H9 (cell line): Measurements from ENCODE around the gene IFNA21. TPM values are rescaled to one million over a fixed set of nuclear protein-coding genes. Genes with fewer than 3 reads are reported as not detected.

Source experiments
- DNase-seq: peaks from one replicate; pipeline ENCODE4 v3.0.0-alpha.2; 2017
- H2AFZ ChIP-seq: one replicate; pipeline ENCODE4 v1.6.1; 2013; ENCODE audit warnings: mild to moderate bottlenecking, low read length, control low read depth, moderate library complexity
- H2AK5ac ChIP-seq: 2 replicates; pipeline ENCODE4 v1.6.1; 2013; ENCODE audit warnings: low read length, control low read depth, mixed read lengths; ENCODE audit not compliant: insufficient read length
- H2BK120ac ChIP-seq: one replicate; pipeline ENCODE4 v1.6.1; 2013; ENCODE audit warnings: low read depth, mild to moderate bottlenecking, low read length, control low read depth, inconsistent platforms; ENCODE audit not compliant: poor library complexity, severe bottlenecking
- H2BK12ac ChIP-seq: 2 replicates; pipeline ENCODE4 v1.6.1; 2013; ENCODE audit warnings: low read length, control low read depth, mixed read lengths, low read depth; ENCODE audit not compliant: insufficient read length
- H2BK15ac ChIP-seq: 2 replicates; pipeline ENCODE4 v1.6.1; 2013; ENCODE audit warnings: low read depth, low read length, control low read depth
- H2BK20ac ChIP-seq: one replicate; pipeline ENCODE4 v1.6.1; 2013; ENCODE audit warnings: low read depth, mild to moderate bottlenecking, low read length, control low read depth, inconsistent platforms; ENCODE audit not compliant: poor library complexity, severe bottlenecking
- H2BK5ac ChIP-seq: 2 replicates; pipeline ENCODE4 v1.6.1; 2013; ENCODE audit warnings: low read length, control low read depth, mixed read lengths; ENCODE audit not compliant: insufficient read length
- H3K14ac ChIP-seq: 2 replicates; pipeline ENCODE4 v1.6.1; 2013; ENCODE audit warnings: low read length, control low read depth; ENCODE audit not compliant: insufficient read depth
- H3K18ac ChIP-seq: 2 replicates; pipeline ENCODE4 v1.6.1; 2013; ENCODE audit warnings: low read depth, mild to moderate bottlenecking, mixed read lengths, low read length, control low read depth; ENCODE audit not compliant: insufficient read length
- H3K23ac ChIP-seq: 2 replicates; pipeline ENCODE4 v1.6.1; 2013; ENCODE audit warnings: low read length, control low read depth, mixed read lengths, low read depth; ENCODE audit not compliant: insufficient read length
- H3K23me2 ChIP-seq: 2 replicates; pipeline ENCODE4 v1.6.1; 2013; ENCODE audit warnings: low read depth, mild to moderate bottlenecking, mixed read lengths, low read length, control low read depth; ENCODE audit not compliant: insufficient read length, poor library complexity, severe bottlenecking
- H3K27ac ChIP-seq: 2 replicates; pipeline ENCODE4 v1.5.1; 2013; ENCODE audit warnings: low read length, control low read depth, mixed read lengths, low read depth; ENCODE audit not compliant: insufficient read length
- H3K27me3 ChIP-seq: 2 replicates; pipeline ENCODE4 v1.6.1; 2013; ENCODE audit warnings: low read length, control low read depth, inconsistent platforms; ENCODE audit not compliant: insufficient read depth
- H3K4ac ChIP-seq: 2 replicates; pipeline ENCODE4 v1.6.1; 2013; ENCODE audit warnings: low read depth, mild to moderate bottlenecking, control low read depth, inconsistent platforms, low read length, moderate library complexity
- H3K4me1 ChIP-seq: 2 replicates; pipeline ENCODE4 v1.6.1; 2013; ENCODE audit warnings: low read length, control low read depth, inconsistent platforms; ENCODE audit not compliant: insufficient read depth
- H3K4me2 ChIP-seq: 2 replicates; pipeline ENCODE4 v1.6.1; 2013; ENCODE audit warnings: low read length, control low read depth, mixed read lengths; ENCODE audit not compliant: insufficient read length, insufficient read depth
- H3K56ac ChIP-seq: 2 replicates; pipeline ENCODE4 v1.6.1; 2013; ENCODE audit warnings: low read depth, mild to moderate bottlenecking, mixed read lengths, low read length, control low read depth; ENCODE audit not compliant: insufficient read length
- H3K79me1 ChIP-seq: 2 replicates; pipeline ENCODE4 v1.6.1; 2013; ENCODE audit warnings: low read depth, mild to moderate bottlenecking, moderate library complexity, low read length, control low read depth, inconsistent platforms; ENCODE audit not compliant: insufficient read depth, poor library complexity, severe bottlenecking
- H3K79me2 ChIP-seq: 2 replicates; pipeline ENCODE4 v1.6.1; 2013; ENCODE audit warnings: low read length, control low read depth, inconsistent platforms; ENCODE audit not compliant: insufficient read depth
- H3K9ac ChIP-seq: 2 replicates; pipeline ENCODE4 v1.6.1; 2013; ENCODE audit warnings: low read length, control low read depth, mixed read lengths; ENCODE audit not compliant: insufficient read length; ENCODE audit errors: extremely low read depth
- H3K9me3 ChIP-seq: one replicate; pipeline ENCODE4 v1.6.1; 2013; ENCODE audit warnings: low read depth, low read length, inconsistent platforms; ENCODE audit not compliant: control insufficient read depth
- H3T11ph ChIP-seq: one replicate; pipeline ENCODE4 v1.6.1; 2013; ENCODE audit warnings: mild to moderate bottlenecking, low read length, control low read depth, inconsistent platforms
- H4K20me1 ChIP-seq: one replicate; pipeline ENCODE4 v1.6.1; 2013; ENCODE audit not compliant: control insufficient read depth, insufficient read length, insufficient read depth
- H4K5ac ChIP-seq: 2 replicates; pipeline ENCODE4 v1.6.1; 2013; ENCODE audit warnings: low read depth, mild to moderate bottlenecking, mixed read lengths, low read length, control low read depth; ENCODE audit not compliant: insufficient read length
- H4K8ac ChIP-seq: replicated peaks from 2 replicates; pipeline ENCODE4 v1.6.1; 2013; ENCODE audit warnings: low read length, control low read depth, mixed read lengths, low read depth; ENCODE audit not compliant: insufficient read length
- H4K91ac ChIP-seq: 2 replicates; pipeline ENCODE4 v1.6.1; 2013; ENCODE audit warnings: low read depth, mild to moderate bottlenecking, moderate library complexity, mixed read lengths, low read length, control low read depth; ENCODE audit not compliant: insufficient read length
- H3K27ac Mint-ChIP-seq, 3 experiments: 2 replicates in 2 of 3; 3 replicates in 1 of 3; pipeline ENCODE4 v1.8.0; 2020 to 2021; ENCODE audit warnings: mixed read lengths in 3 of 3, mild to moderate bottlenecking in 1 of 3, moderate library complexity in 1 of 3
- H3K27me3 Mint-ChIP-seq: 2 replicates; pipeline ENCODE4 v1.8.0; 2021; ENCODE audit warnings: low read depth, mild to moderate bottlenecking, moderate library complexity, mixed read lengths
- H3K36me3 Mint-ChIP-seq, 3 experiments: 2 replicates in 2 of 3; 3 replicates in 1 of 3; pipeline ENCODE4 v1.8.0; 2020 to 2021; ENCODE audit warnings: low read depth in 3 of 3, mixed read lengths in 3 of 3; ENCODE audit not compliant: insufficient read depth in 1 of 3
- H3K4me1 Mint-ChIP-seq, 2 experiments: 2 replicates each; pipeline ENCODE4 v1.8.0; 2020; ENCODE audit warnings: mixed read lengths in 2 of 2
- H3K4me3 Mint-ChIP-seq, 2 experiments: 2 replicates in 1 of 2; 3 replicates in 1 of 2; pipeline ENCODE4 v1.8.0; 2020 to 2021; ENCODE audit warnings: mild to moderate bottlenecking in 2 of 2, mixed read lengths in 2 of 2, moderate library complexity in 1 of 2
- H3K9me3 Mint-ChIP-seq, 2 experiments: 2 replicates in 1 of 2; 3 replicates in 1 of 2; pipeline ENCODE4 v1.8.0; 2020; ENCODE audit warnings: mild to moderate bottlenecking in 2 of 2, mixed read lengths in 2 of 2, moderate library complexity in 1 of 2
- CTCF ChIP-seq: fragments of 200-600 bp; sonication (generic); conservative IDR thresholded peaks from 3 replicates; pipeline ENCODE4 v1.8.0; 2021; ENCODE audit warnings: antibody characterized with exemption, mild to moderate bottlenecking
- WGBS: extraction: QIAGEN DNeasy Blood & Tissue Kit; methylation state at CpG from one replicate; pipeline ENCODE4 v1.1.7; 2013; ENCODE audit warnings: missing lambda C conversion rate, low lambda C conversion rate, mixed read lengths; ENCODE audit not compliant: insufficient read length; ENCODE audit errors: extremely low coverage; 5-methylcytosine and 5-hydroxymethylcytosine counted together
- total RNA-seq: library from RNA; stranded (reverse); gene quantifications from 2 replicates; pipeline ENCODE4 v1.2.1, GENCODE V29; 2021

Gene IFNA21
- total RNA-seq, 1 experiment from 2014 or later, result not detected

- H3K27me3 Mint-ChIP-seq, result no peaks in the 10 kb centered on the region; the same call in none of the 2 replicates
These were observed 4.9 kb upstream of the IFNA21 start for GRCh38 chr9:21171351-21171750.

More at GRCh38 chr9:21171351-21171750, 4.9 kb upstream of the IFNA21 start:
- no peaks in the 10 kb centered on the region for H3K9me3 ChIP-seq
- no peak overlapping the region for H2BK12ac ChIP-seq
- no peak overlapping the region for H3K4me3 Mint-ChIP-seq
- H2BK15ac ChIP-seq, result no peak overlapping the region
- no peak overlapping the region for H3K4me2 ChIP-seq
- no peak overlapping the region for H2AK5ac ChIP-seq
- WGBS, result no CpG with 5 or more reads among the region's 1 CpG
- H2BK120ac ChIP-seq, result no peak overlapping the region
- no peaks in the 10 kb centered on the region for H3K79me1 ChIP-seq
- no peak for TF ChIP-seq CTCF
- no peak for DNase-seq
- H3K4me1 ChIP-seq, result no peaks in the 10 kb centered on the region
- no peak overlapping the region for H3K18ac ChIP-seq
- H3K27me3 ChIP-seq, result no peaks in the 10 kb centered on the region
- no peaks in the 10 kb centered on the region for H3K9me3 Mint-ChIP-seq
- H2BK5ac ChIP-seq, result no peak overlapping the region
- no peak overlapping the region for H4K8ac ChIP-seq
- no peak overlapping the region for H4K91ac ChIP-seq
- no peak overlapping the region for H3K9ac ChIP-seq
- no peak overlapping the region for H3T11ph ChIP-seq
- no peak overlapping the region for H3K27ac ChIP-seq
- H3K23me2 ChIP-seq, result no peaks in the 10 kb centered on the region
- H3K4ac ChIP-seq, result no peak overlapping the region
- H3K56ac ChIP-seq, result no peak overlapping the region
- no peaks in the 10 kb centered on the region for H3K36me3 Mint-ChIP-seq
- no peak overlapping the region for H3K27ac Mint-ChIP-seq
- H3K4me1 Mint-ChIP-seq, result no peaks in the 10 kb centered on the region
- H4K20me1 ChIP-seq, result no peaks in the 10 kb centered on the region
- H2BK20ac ChIP-seq, result no peak overlapping the region
- no peak overlapping the region for H3K14ac ChIP-seq
- H4K5ac ChIP-seq, result no peak overlapping the region
- no peak overlapping the region for H3K23ac ChIP-seq
- H2AFZ ChIP-seq, result no peak overlapping the region
- H3K79me2 ChIP-seq, result no peaks in the 10 kb centered on the region
